ENCODE results near the gene ATP6V0B.

Gene ATP6V0B

GRCh38 chr1:43984855-43985254 is 10.1 kb downstream of the ATP6V0B start:
- no peak for DNase-seq (ENCODE audit: low read depth in 3 of 3)

GRCh38 chr1:43985984-43986595 is 11.3 kb downstream of the ATP6V0B start:
- DNase-seq (ENCODE audit: low read depth in 3 of 3) = no peak

- DNase-seq (ENCODE audit: low read depth in 3 of 3) = no peak
These were observed 12.0 kb downstream of the ATP6V0B start for GRCh38 chr1:43986712-43987111.

GRCh38 chr1:43987159-43987902 is 12.6 kb downstream of the ATP6V0B start:
- DNase-seq (ENCODE audit: low read depth in 3 of 3) = no peak

DNA sequence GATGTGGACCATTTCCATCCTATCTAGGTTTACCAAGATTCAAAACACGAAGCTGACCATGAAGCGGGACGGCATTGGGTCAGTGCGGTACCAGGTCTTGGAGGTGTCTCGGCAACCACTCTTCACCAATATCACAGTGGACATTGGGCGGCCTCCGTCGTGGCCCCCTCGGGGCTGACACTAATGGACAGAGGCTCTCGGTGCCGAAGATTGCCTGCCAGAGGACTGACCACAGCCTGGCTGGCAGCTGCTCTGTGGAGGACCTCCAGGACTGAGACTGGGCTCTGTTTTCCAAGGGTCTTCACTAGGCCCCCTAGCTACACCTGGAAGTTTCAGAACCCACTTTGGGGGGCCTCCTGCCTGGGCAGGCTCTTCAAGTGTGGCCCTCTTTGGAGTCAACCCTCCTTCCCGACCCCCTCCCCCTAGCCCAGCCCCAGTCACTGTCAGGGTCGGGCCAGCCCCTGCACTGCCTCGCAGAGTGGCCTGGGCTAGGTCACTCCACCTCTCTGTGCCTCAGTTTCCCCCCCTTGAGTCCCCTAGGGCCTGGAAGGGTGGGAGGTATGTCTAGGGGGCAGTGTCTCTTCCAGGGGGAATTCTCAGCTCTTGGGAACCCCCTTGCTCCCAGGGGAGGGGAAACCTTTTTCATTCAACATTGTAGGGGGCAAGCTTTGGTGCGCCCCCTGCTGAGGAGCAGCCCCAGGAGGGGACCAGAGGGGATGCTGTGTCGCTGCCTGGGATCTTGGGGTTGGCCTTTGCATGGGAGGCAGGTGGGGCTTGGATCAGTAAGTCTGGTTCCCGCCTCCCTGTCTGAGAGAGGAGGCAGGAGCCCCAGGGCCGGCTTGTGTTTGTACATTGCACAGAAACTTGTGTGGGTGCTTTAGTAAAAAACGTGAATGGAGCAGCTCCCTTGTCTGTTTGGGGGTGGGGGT is 15.8 kb downstream of the ATP6V0B start:
- no peak for DNase-seq (ENCODE audit: low read depth in 3 of 3)

DNA sequence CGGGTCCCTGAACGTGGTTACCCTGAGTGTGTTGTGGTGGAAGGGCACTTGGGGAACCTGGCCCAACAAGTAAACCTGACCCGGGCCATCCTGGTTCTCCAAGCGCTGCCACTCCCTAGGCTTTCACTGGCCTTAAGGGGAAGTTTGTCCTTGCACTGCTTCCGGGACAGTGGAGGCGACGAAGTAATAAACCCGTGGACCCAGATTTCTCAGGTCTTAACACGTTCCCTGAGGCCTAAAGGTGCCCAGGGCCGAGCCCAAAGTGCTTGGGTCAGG is 16.4 kb downstream of the ATP6V0B start:
- no peak for DNase-seq (ENCODE audit: low read depth in 3 of 3)

GRCh38 chr1:43991476-43992231 is 16.9 kb downstream of the ATP6V0B start, which contains the start of gene CCDC24:
TSS of gene CCDC24 (plus strand) at chr1:43991599. CDS start at chr1:43991879, 280 bp downstream.
- peak; percentile 49 to 55 (median 49) for DNase-seq (ENCODE audit: low read depth in 3 of 3)

GRCh38 chr1:43992232-43992995 is 17.7 kb downstream of the ATP6V0B start:
- DNase-seq (ENCODE audit: low read depth in 3 of 3) = no peak

DNA sequence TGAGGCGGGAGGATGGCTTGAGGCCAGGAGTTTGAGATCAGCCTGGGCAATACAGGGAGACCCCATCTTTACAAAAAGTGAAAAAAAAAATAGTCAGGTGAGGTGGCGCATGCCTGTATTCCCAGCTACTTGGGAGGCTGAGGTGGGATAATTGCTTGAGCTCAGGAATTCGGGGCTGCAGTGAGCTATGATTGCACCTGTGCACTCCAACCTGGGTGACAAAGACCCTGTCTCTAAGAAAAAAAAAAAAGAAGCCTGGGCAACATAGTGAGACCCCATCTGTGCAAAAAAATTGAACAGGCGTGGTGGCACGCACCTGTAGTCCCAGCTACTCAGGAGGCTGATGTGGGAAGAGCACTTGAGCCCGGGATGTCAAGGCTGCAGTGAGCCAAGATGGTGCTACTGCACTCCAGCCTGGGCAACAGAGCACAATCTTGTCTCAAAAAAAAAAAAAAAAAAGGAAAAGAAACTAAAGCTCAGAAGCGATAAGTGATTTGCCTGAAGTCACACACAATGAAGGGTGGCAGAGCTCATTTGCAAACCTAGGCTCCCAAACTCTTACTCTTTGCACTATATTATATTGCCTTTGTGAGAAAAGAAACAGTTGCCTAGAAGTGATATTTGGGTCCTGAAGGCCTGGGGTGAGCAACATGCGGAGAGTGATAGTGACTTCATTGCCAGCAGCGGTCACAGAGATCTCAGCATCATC is 18.6 kb downstream of the ATP6V0B start:
- no peak for DNase-seq (ENCODE audit: low read depth in 3 of 3)

- no peak for DNase-seq (ENCODE audit: low read depth in 3 of 3)
These were observed 19.3 kb downstream of the ATP6V0B start for GRCh38 chr1:43994071-43994470.

- no peak for DNase-seq (ENCODE audit: low read depth in 3 of 3)
These were observed 20.3 kb downstream of the ATP6V0B start for GRCh38 chr1:43994794-43995790.

DNA sequence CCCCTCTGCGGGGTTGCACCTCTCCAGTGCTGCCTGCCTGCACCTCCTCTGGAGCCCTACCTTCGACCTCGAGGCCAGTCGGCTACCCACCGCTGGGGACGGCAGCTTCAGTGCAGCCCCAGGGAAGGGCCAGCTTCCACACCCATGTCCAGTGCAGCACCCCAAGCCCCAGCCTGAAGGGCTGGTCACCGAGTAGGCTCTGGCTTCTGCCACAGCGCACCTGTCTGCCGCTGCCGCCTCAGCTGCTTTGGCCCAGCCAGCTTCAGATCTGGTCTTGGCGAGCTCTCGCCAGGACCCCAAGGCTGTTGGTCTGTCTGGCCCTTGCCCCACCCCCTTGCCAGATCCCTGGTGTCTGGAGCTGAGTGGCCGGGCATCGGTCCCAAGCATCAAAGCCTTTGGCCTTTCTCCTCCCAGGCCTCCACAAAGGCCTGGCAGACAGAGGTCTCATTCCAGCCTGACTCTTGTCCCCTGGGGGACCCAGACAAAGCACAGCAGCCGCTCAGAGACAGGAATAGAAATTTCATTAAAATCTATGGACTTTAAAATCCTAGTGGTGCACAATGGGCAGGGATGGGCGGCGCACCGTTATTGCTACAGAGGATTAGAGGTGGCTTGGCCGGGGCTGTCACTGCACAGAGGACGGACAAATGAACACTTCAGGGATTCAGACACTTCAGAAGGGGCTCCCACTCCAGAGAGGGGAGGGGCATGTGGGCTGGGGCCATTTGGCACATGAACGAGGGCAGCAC is 21.4 kb downstream of the ATP6V0B start:
- DNase-seq (ENCODE audit: low read depth in 3 of 3) = no peak

DNA sequence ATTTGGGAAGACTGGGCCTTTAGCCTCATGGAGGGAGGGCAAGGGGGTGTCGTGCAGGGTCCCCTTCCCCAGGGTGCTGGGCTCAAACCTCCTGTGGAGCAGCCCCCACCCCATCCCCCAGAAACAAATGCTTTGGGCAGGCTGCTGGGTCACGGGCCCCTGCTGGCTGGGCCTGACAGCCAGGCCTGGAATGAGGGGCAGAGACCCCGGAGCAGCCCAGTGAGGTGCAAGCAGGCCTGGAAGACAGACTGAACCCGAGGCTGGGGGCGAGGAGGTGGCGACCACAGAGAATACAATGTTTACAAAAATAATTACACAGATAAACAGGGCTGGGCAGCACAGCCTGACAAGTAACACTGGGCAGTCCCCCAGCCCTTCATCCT is 22.0 kb downstream of the ATP6V0B start:
- DNase-seq (ENCODE audit: low read depth in 3 of 3) = no peak

DNA sequence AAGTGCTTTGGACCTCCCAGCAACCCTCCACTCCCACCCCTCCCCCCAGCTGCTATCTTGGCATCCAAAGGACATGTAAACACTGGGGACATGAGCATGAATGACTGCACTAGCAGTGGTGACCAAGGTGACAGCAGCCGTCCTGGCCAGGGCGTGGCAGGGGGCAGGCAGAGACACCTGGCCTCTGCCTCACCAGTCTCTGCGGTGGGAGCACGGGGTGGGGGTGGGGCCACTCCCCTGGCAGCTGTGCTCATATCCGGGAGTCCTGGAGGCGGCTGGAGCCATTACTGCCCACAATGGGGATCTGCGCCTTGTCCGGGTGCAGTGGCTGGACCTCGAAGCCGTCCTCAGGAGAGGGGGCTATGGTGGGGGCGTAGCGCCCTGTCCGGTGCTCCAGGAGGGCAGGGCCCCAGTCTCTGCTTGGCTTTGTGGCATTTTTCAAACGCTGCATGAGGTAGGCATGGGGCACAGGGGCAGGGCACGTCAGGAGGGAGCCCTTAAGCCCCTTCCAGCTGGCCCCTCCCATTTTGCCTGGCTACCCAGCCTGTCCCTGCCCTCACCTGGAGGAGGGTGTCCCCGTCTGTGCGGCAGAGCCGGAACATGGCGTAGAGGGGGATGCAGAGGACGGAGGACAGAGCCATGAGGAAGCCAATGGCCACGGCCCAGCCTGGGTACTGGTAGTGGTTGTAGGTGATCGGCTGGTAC is 22.7 kb downstream of the ATP6V0B start:
- DNase-seq (ENCODE audit: low read depth in 3 of 3) = no peak

DNA sequence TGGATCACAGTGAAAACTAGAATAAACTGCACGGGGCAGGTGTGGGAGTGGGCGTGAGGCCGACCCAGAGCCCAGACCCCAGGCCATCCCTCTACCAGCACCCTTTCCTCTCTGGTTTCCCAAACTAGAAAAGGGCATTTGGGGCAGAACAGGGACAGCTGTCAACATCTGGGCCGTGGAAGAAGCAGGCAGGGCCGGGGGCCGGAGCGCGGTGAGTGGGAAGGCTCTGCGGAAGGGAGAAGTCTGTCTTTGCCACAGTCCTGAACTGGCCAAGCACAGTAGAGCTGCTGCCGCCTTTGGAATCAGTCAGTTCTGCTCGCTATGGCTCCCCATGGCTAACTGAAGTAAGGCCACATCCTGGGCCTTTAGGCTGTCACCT is 23.2 kb downstream of the ATP6V0B start:
- no peak for DNase-seq (ENCODE audit: low read depth in 3 of 3)

DNA sequence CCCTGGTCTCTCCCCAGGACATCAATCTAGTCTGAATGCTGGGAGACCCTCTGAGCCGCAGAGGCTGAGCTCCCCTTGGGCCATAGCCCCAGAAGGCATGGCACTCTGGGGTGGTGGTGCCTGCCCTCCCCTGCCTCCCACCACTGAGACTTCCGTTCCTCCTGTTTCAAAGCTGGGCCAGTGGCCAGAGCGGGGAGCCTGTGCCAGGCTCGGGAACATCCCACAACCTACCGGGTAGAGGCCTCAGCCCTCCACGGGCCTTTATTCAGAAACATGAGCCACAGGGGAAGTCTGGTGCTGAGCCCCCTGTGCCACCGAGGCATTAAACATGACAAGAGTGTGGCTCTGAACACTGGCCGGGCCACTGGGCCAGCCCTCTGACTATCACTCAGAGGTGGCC is 24.7 kb downstream of the ATP6V0B start:
- no peak for DNase-seq (ENCODE audit: low read depth in 3 of 3)

DNA sequence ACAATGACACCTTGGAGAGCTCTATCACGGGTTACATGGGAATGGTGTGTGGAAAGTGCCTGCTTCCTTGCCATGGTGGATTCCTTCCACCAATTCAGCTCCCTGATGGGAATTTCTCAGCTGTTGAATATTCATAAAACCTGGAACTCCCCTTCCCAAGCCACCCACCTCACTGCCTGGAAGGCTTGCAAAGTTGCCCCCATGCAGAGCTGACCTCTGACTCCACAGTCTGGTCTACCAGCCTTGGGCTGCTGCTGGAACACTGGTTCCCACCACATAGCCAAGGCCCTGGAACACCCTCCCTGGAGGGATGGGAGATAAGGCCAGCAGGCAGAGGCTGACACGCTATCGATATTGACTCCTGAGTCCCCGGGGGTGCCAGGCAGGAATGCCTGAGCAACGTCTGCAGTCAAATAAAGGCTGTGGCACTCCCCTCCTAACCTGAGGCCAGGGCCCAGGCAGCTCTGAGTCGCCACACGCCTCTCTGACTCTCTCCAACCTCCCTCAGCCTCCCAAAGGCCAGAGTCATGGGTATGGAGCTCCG is 25.4 kb downstream of the ATP6V0B start:
- no peak for DNase-seq (ENCODE audit: low read depth in 3 of 3)

- DNase-seq (ENCODE audit: low read depth in 3 of 3) = no peak
These were observed 27.4 kb downstream of the ATP6V0B start for GRCh38 chr1:44002165-44002564.

Measured in stimulated activated CD4-positive, alpha-beta T cell treated with anti-CD3 and anti-CD28 coated beads, TNF-alpha, amount 100 ng/mL, for 4 hours (primary cell).